Mesendoderm (in vitro differentiated cells): Measurements from ENCODE around the gene FRMD4A.

ENCODE experiments used
- DNase-seq: peaks from one replicate; pipeline ENCODE4 v3.0.0; 2013
- H2AK5ac ChIP-seq: 2 replicates; pipeline ENCODE4 v1.6.1; 2013; ENCODE audit warnings: low read length, inconsistent platforms
- H2BK120ac ChIP-seq: 2 replicates; pipeline ENCODE4 v1.6.1; 2013; ENCODE audit warnings: low read depth, mild to moderate bottlenecking, low read length, moderate library complexity, mixed read lengths
- H2BK15ac ChIP-seq: replicated peaks from 2 replicates; pipeline ENCODE4 v1.6.1; 2013; ENCODE audit warnings: low read depth, mild to moderate bottlenecking, moderate library complexity
- H2BK5ac ChIP-seq: 2 replicates; pipeline ENCODE4 v1.6.1; 2013; ENCODE audit warnings: low read length, inconsistent platforms
- H3K18ac ChIP-seq: 2 replicates; pipeline ENCODE4 v1.6.1; 2013; ENCODE audit warnings: mild to moderate bottlenecking, low read length, mixed read lengths
- H3K23ac ChIP-seq: one replicate; pipeline ENCODE4 v1.6.1; 2013; ENCODE audit warnings: low read length
- H3K27ac ChIP-seq: 2 replicates; pipeline ENCODE4 v1.5.1; 2013; ENCODE audit warnings: low read depth, mild to moderate bottlenecking, inconsistent platforms, low read length, moderate library complexity
- H3K27me3 ChIP-seq: 2 replicates; pipeline ENCODE4 v1.6.1; 2013; ENCODE audit warnings: low read length, control low read depth, mild to moderate bottlenecking, inconsistent platforms; ENCODE audit not compliant: insufficient read depth, poor library complexity
- H3K36me3 ChIP-seq: 2 replicates; pipeline ENCODE4 v1.6.1; 2013; ENCODE audit warnings: low read length, inconsistent platforms; ENCODE audit not compliant: control insufficient read depth, insufficient read depth
- H3K4ac ChIP-seq: one replicate; pipeline ENCODE4 v1.6.1; 2013; ENCODE audit warnings: low read depth, mild to moderate bottlenecking, low read length, moderate library complexity
- H3K4me1 ChIP-seq: 2 replicates; pipeline ENCODE4 v1.6.1; 2013; ENCODE audit warnings: low read depth, low read length, inconsistent platforms; ENCODE audit not compliant: control insufficient read depth
- H3K4me2 ChIP-seq: 2 replicates; pipeline ENCODE4 v1.6.1; 2013; ENCODE audit warnings: low read length
- H3K4me3 ChIP-seq: 2 replicates; pipeline ENCODE4 v1.5.1; 2013; ENCODE audit warnings: mild to moderate bottlenecking, low read length
- H3K56ac ChIP-seq: one replicate; pipeline ENCODE4 v1.6.1; 2013; ENCODE audit warnings: low read length
- H3K79me1 ChIP-seq: 2 replicates; pipeline ENCODE4 v1.6.1; 2013; ENCODE audit warnings: low read length, inconsistent platforms
- H3K79me2 ChIP-seq: 2 replicates; pipeline ENCODE4 v1.6.1; 2013; ENCODE audit warnings: mild to moderate bottlenecking, low read length; ENCODE audit not compliant: control insufficient read depth, insufficient read depth
- H3K9ac ChIP-seq: 2 replicates; pipeline ENCODE4 v1.6.1; 2013; ENCODE audit warnings: low read length, inconsistent platforms
- H4K5ac ChIP-seq: one replicate; pipeline ENCODE4 v1.6.1; 2013; ENCODE audit warnings: low read length
- H4K8ac ChIP-seq: one replicate; pipeline ENCODE4 v1.6.1; 2013; ENCODE audit warnings: low read depth, mild to moderate bottlenecking, control low read depth, low read length, moderate library complexity
- WGBS: extraction: QIAGEN DNeasy Blood & Tissue Kit; methylation state at CpG from one replicate; pipeline ENCODE4 v1.1.7; 2013; ENCODE audit warnings: low lambda C conversion rate, missing lambda C conversion rate; ENCODE audit not compliant: insufficient coverage; ENCODE audit errors: extremely low coverage; 5-methylcytosine and 5-hydroxymethylcytosine counted together

Gene FRMD4A

DNA sequence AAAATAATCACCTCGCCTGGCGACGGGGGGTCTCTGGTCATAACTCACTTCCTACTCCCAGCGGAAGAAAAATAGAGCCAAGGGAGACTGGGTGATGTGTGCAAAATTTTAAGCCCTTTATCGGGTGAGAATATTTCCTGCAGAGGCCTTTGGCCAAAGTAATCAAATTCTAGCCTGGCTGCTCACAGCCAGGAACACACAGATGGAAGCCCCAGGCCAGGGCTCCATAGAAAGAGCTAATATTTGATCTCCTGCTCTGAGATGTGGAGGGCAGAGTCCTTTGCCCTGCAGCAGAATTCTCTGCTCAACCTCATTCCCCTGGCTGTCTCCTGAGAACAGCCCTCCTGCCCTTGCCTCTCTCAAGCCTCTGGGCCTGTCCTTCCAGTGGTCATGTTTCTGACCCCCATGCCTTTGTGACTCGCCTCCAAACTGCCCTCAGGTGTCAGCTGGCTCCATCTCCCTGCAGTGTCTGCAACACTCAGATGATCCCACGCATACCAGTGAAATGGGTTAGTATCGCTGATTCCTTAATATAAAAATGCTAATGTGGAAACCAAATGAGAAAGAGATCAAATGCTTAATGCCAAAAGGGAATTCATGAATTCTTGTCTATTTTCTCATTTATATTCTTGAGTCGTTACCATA, 34.5 kb downstream of the FRMD4A start:
- no peaks in the 10 kb centered on the region for H3K27me3 ChIP-seq

DNA sequence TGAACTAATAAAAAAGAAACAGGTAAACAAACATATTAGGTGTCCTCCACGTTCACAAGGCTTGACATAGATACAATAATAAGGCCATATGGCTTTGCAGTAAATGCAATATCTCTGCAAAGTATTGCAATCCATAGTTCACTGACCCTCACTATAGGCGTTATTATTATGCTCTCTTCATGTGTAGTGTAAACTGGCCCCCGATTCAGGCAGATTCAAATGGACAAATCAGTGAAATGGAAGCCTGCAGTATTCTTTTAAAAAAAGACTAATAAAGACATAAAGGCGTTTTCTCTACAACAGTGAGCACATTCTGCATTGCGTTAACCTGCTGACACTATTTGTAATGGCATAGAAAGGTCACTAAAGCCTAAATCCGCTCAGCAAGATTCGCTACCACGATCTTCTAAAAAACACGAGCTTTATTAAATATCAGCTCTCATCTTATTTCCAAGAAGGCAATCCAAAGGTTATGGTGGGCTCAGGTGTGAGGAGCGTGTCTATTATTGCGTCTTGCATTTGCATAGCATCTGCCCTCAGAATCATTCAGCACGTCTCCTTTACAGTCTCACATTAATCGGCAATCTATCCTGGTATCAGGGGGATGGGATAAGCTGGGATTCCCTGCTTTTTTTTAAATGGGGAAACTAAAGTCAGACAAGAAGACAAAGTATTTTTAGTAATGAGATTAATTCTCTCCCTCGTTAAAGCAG, 36.2 kb downstream of the FRMD4A start:
- H2BK15ac ChIP-seq, result no peak overlapping the region
- no peak overlapping the region for H4K5ac ChIP-seq
- no peak for DNase-seq
- no peak overlapping the region for H4K8ac ChIP-seq
- H2BK5ac ChIP-seq, result no peak overlapping the region
- no peak overlapping the region for H2AK5ac ChIP-seq
- H3K4me2 ChIP-seq, result no peak overlapping the region
- H3K36me3 ChIP-seq, result no peaks in the 10 kb centered on the region
- no peak overlapping the region for H3K27ac ChIP-seq
- no peaks in the 10 kb centered on the region for H3K79me2 ChIP-seq
- H3K23ac ChIP-seq, result no peak overlapping the region
- H3K27me3 ChIP-seq, result no peaks in the 10 kb centered on the region
- no CpG with 5 or more reads among the region's 14 CpGs for WGBS
- no peaks in the 10 kb centered on the region for H3K79me1 ChIP-seq
- H3K4me3 ChIP-seq, result no peak overlapping the region
- no peak overlapping the region for H3K18ac ChIP-seq
- no peak overlapping the region for H3K4ac ChIP-seq
- no peak overlapping the region for H3K9ac ChIP-seq
- no peak overlapping the region for H3K56ac ChIP-seq
- no peak overlapping the region for H2BK120ac ChIP-seq
- H3K4me1 ChIP-seq, result no peaks in the 10 kb centered on the region

More for the DNA sequence above, 34.5 kb downstream of the FRMD4A start:
- Histone ChIP-seq H4K5ac (no peak overlapping the region), H3K79me2 (no peaks in the 10 kb centered on the region), H3K9ac (no peak overlapping the region), H2BK15ac (no peak overlapping the region), H3K27ac (no peak overlapping the region), H3K79me1 (no peaks in the 10 kb centered on the region), H3K4me1 (no peaks in the 10 kb centered on the region), H2BK5ac (no peak overlapping the region), H3K4me3 (no peak overlapping the region), H3K4ac (no peak overlapping the region), H2AK5ac (no peak overlapping the region), H2BK120ac (no peak overlapping the region), H3K23ac (no peak overlapping the region), H3K4me2 (no peak overlapping the region), H3K18ac (no peak overlapping the region), H4K8ac (no peak overlapping the region), H3K56ac (no peak overlapping the region), H3K36me3 (no peaks in the 10 kb centered on the region)
- WGBS, result no CpG with 5 or more reads among the region's 9 CpGs
- peak; percentile 39 for DNase-seq

DNA sequence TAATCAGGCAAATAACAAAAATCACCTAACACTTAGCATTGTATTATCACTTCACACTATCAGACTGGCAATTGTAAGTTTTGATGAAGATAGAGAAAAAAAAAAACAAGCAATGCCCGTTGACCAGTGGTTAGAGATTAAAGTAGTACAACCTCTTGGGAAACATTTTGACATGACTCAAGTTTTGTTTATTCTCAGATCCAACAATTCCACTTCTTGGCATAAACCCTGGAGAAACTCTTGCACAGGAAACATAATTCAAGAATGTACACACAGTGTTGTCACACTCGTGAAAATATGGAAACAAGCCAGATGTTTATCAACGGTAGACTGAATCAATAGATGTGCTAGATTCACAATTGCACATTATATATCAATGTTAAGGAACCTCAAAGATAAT, 37.2 kb downstream of the FRMD4A start:
- Histone ChIP-seq H3K18ac (no peak overlapping the region), H3K9ac (no peak overlapping the region), H2BK15ac (no peak overlapping the region), H2BK5ac (no peak overlapping the region), H3K79me2 (no peaks in the 10 kb centered on the region), H3K4me3 (no peak overlapping the region), H4K5ac (no peak overlapping the region), H3K4ac (no peak overlapping the region), H3K79me1 (no peaks in the 10 kb centered on the region), H3K36me3 (no peaks in the 10 kb centered on the region), H3K23ac (no peak overlapping the region), H3K4me1 (no peaks in the 10 kb centered on the region), H2BK120ac (no peak overlapping the region), H3K27me3 (no peaks in the 10 kb centered on the region), H2AK5ac (no peak overlapping the region), H3K4me2 (no peak overlapping the region), H3K27ac (no peak overlapping the region), H4K8ac (no peak overlapping the region), H3K56ac (no peak overlapping the region)
- DNase-seq, result no peak
- no CpG with 5 or more reads among the region's 3 CpGs for WGBS

DNA sequence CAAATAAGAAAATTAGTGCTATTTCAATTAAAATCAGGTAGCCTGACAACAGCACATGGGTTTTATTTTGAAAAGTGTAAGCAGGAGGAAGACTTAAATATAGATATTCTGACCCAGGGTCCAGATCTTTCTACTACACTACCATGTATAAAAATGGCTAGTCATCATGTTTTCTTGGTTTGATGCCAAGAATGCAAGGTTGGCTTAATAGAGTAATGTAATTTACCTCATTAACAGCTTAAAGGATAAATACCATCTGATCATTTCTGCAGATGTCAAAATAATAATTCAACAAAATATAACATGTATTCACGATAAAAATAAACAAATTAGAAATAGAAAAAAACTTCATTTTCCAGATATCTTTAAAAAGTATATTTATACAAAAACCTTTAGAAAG, 39.4 kb downstream of the FRMD4A start:
- H2BK120ac ChIP-seq, result no peak overlapping the region

DNA sequence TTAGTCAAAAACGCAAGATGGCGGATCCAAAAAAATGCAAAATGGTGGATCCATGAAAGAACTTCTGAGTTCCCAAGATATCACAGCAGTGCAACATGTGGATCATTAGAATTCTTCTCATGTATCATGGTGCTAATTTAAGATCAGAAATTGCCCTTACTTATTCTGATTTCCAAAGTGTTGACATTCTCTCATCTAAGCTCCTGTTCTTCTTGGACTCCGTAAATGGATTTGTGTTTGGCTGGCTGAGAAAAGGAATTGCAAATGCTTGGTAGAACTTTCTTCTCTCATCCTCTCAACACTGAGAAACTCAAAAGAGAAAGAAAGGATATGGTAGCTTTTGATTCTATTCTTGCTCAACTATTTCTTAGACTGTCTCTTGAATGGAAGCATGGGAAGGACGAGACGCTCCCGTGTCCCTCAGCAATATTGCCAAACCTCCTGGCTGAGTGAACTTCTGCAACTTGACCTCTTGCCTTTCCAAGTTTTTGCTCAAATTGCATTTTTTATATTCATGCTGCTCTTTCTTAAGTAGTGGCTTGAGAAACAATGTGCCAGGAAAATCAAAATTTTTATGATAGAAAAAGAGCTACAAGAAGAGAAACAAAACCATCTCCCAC, 44.7 kb downstream of the FRMD4A start:
- no peaks in the 10 kb centered on the region for H3K36me3 ChIP-seq
- H2BK15ac ChIP-seq, result no peak overlapping the region
- H3K4me3 ChIP-seq, result no peak overlapping the region
- DNase-seq, result no peak
- H3K56ac ChIP-seq, result no peak overlapping the region
- H3K4me2 ChIP-seq, result no peak overlapping the region
- no peak overlapping the region for H2AK5ac ChIP-seq
- H3K27ac ChIP-seq, result no peak overlapping the region
- no peaks in the 10 kb centered on the region for H3K79me2 ChIP-seq
- H4K5ac ChIP-seq, result no peak overlapping the region
- no peaks in the 10 kb centered on the region for H3K4me1 ChIP-seq
- no peaks in the 10 kb centered on the region for H3K79me1 ChIP-seq
- WGBS, result no CpG with 5 or more reads among the region's 6 CpGs
- H3K18ac ChIP-seq, result no peak overlapping the region
- no peak overlapping the region for H2BK120ac ChIP-seq
- H3K27me3 ChIP-seq, result no peaks in the 10 kb centered on the region
- H4K8ac ChIP-seq, result no peak overlapping the region
- H3K23ac ChIP-seq, result no peak overlapping the region
- H3K4ac ChIP-seq, result no peak overlapping the region
- no peak overlapping the region for H2BK5ac ChIP-seq
- no peak overlapping the region for H3K9ac ChIP-seq

More for the DNA sequence above, 39.4 kb downstream of the FRMD4A start:
- no peak overlapping the region for H3K4me2 ChIP-seq
- H2AK5ac ChIP-seq, result no peak overlapping the region
- H4K5ac ChIP-seq, result no peak overlapping the region
- H3K4me1 ChIP-seq, result no peaks in the 10 kb centered on the region
- no peaks in the 10 kb centered on the region for H3K36me3 ChIP-seq
- H3K79me2 ChIP-seq, result no peaks in the 10 kb centered on the region
- H3K79me1 ChIP-seq, result no peaks in the 10 kb centered on the region
- H4K8ac ChIP-seq, result no peak overlapping the region
- 100% methylated on average over 1 of the region's 1 CpG for WGBS
- DNase-seq, result no peak
- H3K23ac ChIP-seq, result no peak overlapping the region
- H3K56ac ChIP-seq, result no peak overlapping the region
- no peaks in the 10 kb centered on the region for H3K27me3 ChIP-seq
- H3K27ac ChIP-seq, result no peak overlapping the region
- H3K9ac ChIP-seq, result no peak overlapping the region
- H3K18ac ChIP-seq, result no peak overlapping the region
- no peak overlapping the region for H2BK15ac ChIP-seq
- no peak overlapping the region for H2BK5ac ChIP-seq
- H3K4ac ChIP-seq, result no peak overlapping the region
- no peak overlapping the region for H3K4me3 ChIP-seq
